Measurements from ENCODE around the gene GPR55.

The GPR55 gene

GRCh38 chr2:230933521-230934180 is 8.6 kb upstream of the GPR55 start:
- no peak for DNase-seq

- peak; percentile 5 for DNase-seq
These were observed 7.8 kb upstream of the GPR55 start for GRCh38 chr2:230932556-230933511.

GRCh38 chr2:230931556-230932231 is 6.7 kb upstream of the GPR55 start:
- DNase-seq: no peak

- no peak for DNase-seq
These were observed 6.0 kb upstream of the GPR55 start for GRCh38 chr2:230930928-230931555.

- DNase-seq: no peak
These were observed 5.2 kb upstream of the GPR55 start for GRCh38 chr2:230930149-230930780.

GRCh38 chr2:230929381-230930148 is 4.5 kb upstream of the GPR55 start:
- no peak for DNase-seq

- DNase-seq: no peak
These were observed 3.8 kb upstream of the GPR55 start for GRCh38 chr2:230928701-230929380.

GRCh38 chr2:230927711-230928341 is 2.8 kb upstream of the GPR55 start:
- DNase-seq: no peak

GRCh38 chr2:230925879-230926765 is 1.1 kb upstream of the GPR55 start:
- DNase-seq: no peak

GRCh38 chr2:230925443-230925878 is 419 bp upstream of the GPR55 start:
- no peak for DNase-seq

GRCh38 chr2:230924092-230924469 is 961 bp downstream of the GPR55 start:
- DNase-seq: no peak

GRCh38 chr2:230922951-230923717 is 1.9 kb downstream of the GPR55 start:
- no peak for DNase-seq

GRCh38 chr2:230921806-230922595 is 3.0 kb downstream of the GPR55 start:
- no peak for DNase-seq

- DNase-seq: no peak
These were observed 4.9 kb downstream of the GPR55 start for GRCh38 chr2:230920167-230920566.

GRCh38 chr2:230919681-230920080 is 5.4 kb downstream of the GPR55 start:
- DNase-seq: no peak

GRCh38 chr2:230919240-230919639 is 5.8 kb downstream of the GPR55 start:
- no peak for DNase-seq

GRCh38 chr2:230916218-230916617 is 8.8 kb downstream of the GPR55 start:
- no peak for DNase-seq

- no peak for DNase-seq
These were observed 9.7 kb downstream of the GPR55 start for GRCh38 chr2:230915319-230915718.
